GM12874 (cell line): Measurements from ENCODE around the gene OR13C9.
"Not testable (repeated sequence)": the region's sequence is repeated elsewhere in the genome, so short reads cannot be mapped to it uniquely, and the experiment has no call there.

Experiments
- CTCF ChIP-seq: IDR thresholded peaks from 2 replicates; pipeline ENCODE4 v1.5.1; 2011; ENCODE audit warnings: low read depth, mild to moderate bottlenecking, control low read depth, low read length, moderate library complexity; ENCODE audit not compliant: insufficient read depth

Gene OR13C9

GRCh38 chr9:104606152-104606551 lies 11.9 kb downstream of the OR13C9 start:
- no peak for TF ChIP-seq CTCF

GRCh38 chr9:104605527-104605926 lies 12.5 kb downstream of the OR13C9 start, which contains the start of gene OR13C2:
Gene OR13C2, minus strand, starts transcription at chr9:104605627. Its CDS starts 0 bp downstream, at chr9:104605627.
- not testable (repeated sequence) for TF ChIP-seq CTCF

GRCh38 chr9:104604801-104605200 lies 13.2 kb downstream of the OR13C9 start:
- TF ChIP-seq CTCF = no peak

GRCh38 chr9:104599313-104599712 lies 18.7 kb downstream of the OR13C9 start, which contains the start of gene OR13C5:
Gene OR13C5, minus strand, starts transcription at chr9:104599413. Its CDS starts 0 bp downstream, at chr9:104599413.
- not testable (repeated sequence) for TF ChIP-seq CTCF

- no peak for TF ChIP-seq CTCF
Observed at GRCh38 chr9:104589626-104590025, 28.4 kb downstream of the OR13C9 start.

- no peak for TF ChIP-seq CTCF
Observed at GRCh38 chr9:104586496-104587180, 31.4 kb downstream of the OR13C9 start.

- no peak for TF ChIP-seq CTCF
Observed at GRCh38 chr9:104580562-104580961, 37.4 kb downstream of the OR13C9 start.
